PC-3 (cell line): ENCODE results near the gene MLIP. TPM values are rescaled to one million over a fixed set of nuclear protein-coding genes. Genes with fewer than 3 reads are reported as not detected.

Experiments
- ATAC-seq: fragments of 200-7000 bp; cut with Tn5 transposase; 2 replicates; pipeline ENCODE4 v1.9.1; 2020; ENCODE audit warnings: mild to moderate bottlenecking, moderate library complexity
- BruUV-seq: library from RNA; stranded (reverse); fragments of 400-500 nt; replicated peaks from 2 replicates; lab custom pipeline; 2021; lab: Mats Ljungman, UMichigan
- CTCF ChIA-PET: fragments of 300-600 bp; sonication (Branson Sonifier 250); formaldehyde crosslinking; loops from one replicate; lab custom pipeline; 2022; ENCODE audit warnings: antibody characterized with exemption; lab: Charles Lee
- POLR2A ChIA-PET: fragments of 300-600 bp; sonication (Branson Sonifier 250); formaldehyde crosslinking; loops from one replicate; lab custom pipeline; 2022; ENCODE audit warnings: antibody characterized with exemption; ENCODE audit not compliant: unreplicated experiment; lab: Charles Lee
- DNase-seq: peaks from one replicate; pipeline ENCODE4 v3.0.0-alpha.2; 2015
- H2AFZ ChIP-seq: fragments of 300-600 bp; sonication (generic); 2 replicates; pipeline ENCODE4 v1.6.0; 2016; ENCODE audit warnings: antibody characterized with exemption, low read length
- H3F3A ChIP-seq: fragments of 300-600 bp; sonication (generic); one replicate; pipeline ENCODE4 v1.6.0; 2017; ENCODE audit warnings: antibody characterized with exemption, low read length, control low read depth, mild to moderate bottlenecking; ENCODE audit not compliant: unreplicated experiment
- H3K27ac ChIP-seq: fragments of 300-600 bp; sonication (generic); 2 replicates; pipeline ENCODE4 v1.5.1; 2016; ENCODE audit warnings: mild to moderate bottlenecking, low read length
- H3K27me3 ChIP-seq: fragments of 300-600 bp; sonication (generic); 2 replicates; pipeline ENCODE4 v1.6.1; 2016; ENCODE audit warnings: low read length, mixed read lengths
- H3K36me3 ChIP-seq: fragments of 300-600 bp; sonication (generic); 2 replicates; pipeline ENCODE4 v1.6.1; 2016; ENCODE audit warnings: low read depth, mixed run types, low read length, mixed read lengths
- H3K4me1 ChIP-seq: fragments of 300-600 bp; sonication (generic); 2 replicates; pipeline ENCODE4 v1.5.1; 2016; ENCODE audit warnings: low read length; ENCODE audit not compliant: insufficient read depth
- H3K4me2 ChIP-seq: fragments of 300-600 bp; sonication (generic); 2 replicates; pipeline ENCODE4 v1.6.0; 2016; ENCODE audit warnings: low read length
- H3K4me3 ChIP-seq: fragments of 300-600 bp; sonication (generic); 2 replicates; pipeline ENCODE4 v1.5.1; 2016; ENCODE audit warnings: mild to moderate bottlenecking, low read length, mixed read lengths
- H3K79me2 ChIP-seq: fragments of 300-600 bp; sonication (generic); 2 replicates; pipeline ENCODE4 v1.6.1; 2017; ENCODE audit warnings: low read length, mixed read lengths
- H3K9ac ChIP-seq: fragments of 300-600 bp; sonication (generic); 2 replicates; pipeline ENCODE4 v1.6.0; 2016; ENCODE audit warnings: mild to moderate bottlenecking, low read length
- H3K9me2 ChIP-seq: fragments of 300-600 bp; sonication (generic); replicated peaks from 2 replicates; pipeline ENCODE4 v1.6.1; 2016; ENCODE audit warnings: mixed run types, low read length, mixed read lengths
- H3K9me3 ChIP-seq: fragments of 300-600 bp; sonication (generic); 2 replicates; pipeline ENCODE4 v1.6.1; 2016; ENCODE audit warnings: low read length, mixed read lengths
- H4K20me1 ChIP-seq: fragments of 300-600 bp; sonication (generic); 2 replicates; pipeline ENCODE4 v1.6.1; 2016; ENCODE audit warnings: low read length, mixed read lengths
- CTCF ChIP-seq: fragments of 300-600 bp; sonication (generic); conservative IDR thresholded peaks from 2 replicates; pipeline ENCODE4 v1.5.1; 2017; ENCODE audit warnings: antibody characterized with exemption, low read depth, mild to moderate bottlenecking, low read length
- EZH2 ChIP-seq: fragments of 300-600 bp; sonication (generic); IDR thresholded peaks from one replicate; pipeline ENCODE4 v1.6.1; 2017; ENCODE audit warnings: antibody characterized with exemption, mild to moderate bottlenecking, low read length; ENCODE audit not compliant: unreplicated experiment
- EZH2phosphoT487 ChIP-seq: fragments of 300-600 bp; sonication (generic); IDR thresholded peaks from 2 replicates; pipeline ENCODE4 v1.6.1; 2018; ENCODE audit warnings: mild to moderate bottlenecking, antibody characterized with exemption, low read length, borderline replicate concordance
- intact Hi-C: fragments of 100-400 bp; cut with micrococcal nuclease; formaldehyde crosslinking; loops from 2 replicates; pipeline ENCODE4 v1.9.0; 2023
- total RNA-seq: library from RNA; depleted of rRNA; stranded (reverse); fragments of >200 nt; gene quantifications from 2 replicates; pipeline ENCODE4 v1.2.3, GENCODE V29; 2014

MLIP gene
- total RNA-seq, 1 experiment from 2014 or later: not detected

DNA sequence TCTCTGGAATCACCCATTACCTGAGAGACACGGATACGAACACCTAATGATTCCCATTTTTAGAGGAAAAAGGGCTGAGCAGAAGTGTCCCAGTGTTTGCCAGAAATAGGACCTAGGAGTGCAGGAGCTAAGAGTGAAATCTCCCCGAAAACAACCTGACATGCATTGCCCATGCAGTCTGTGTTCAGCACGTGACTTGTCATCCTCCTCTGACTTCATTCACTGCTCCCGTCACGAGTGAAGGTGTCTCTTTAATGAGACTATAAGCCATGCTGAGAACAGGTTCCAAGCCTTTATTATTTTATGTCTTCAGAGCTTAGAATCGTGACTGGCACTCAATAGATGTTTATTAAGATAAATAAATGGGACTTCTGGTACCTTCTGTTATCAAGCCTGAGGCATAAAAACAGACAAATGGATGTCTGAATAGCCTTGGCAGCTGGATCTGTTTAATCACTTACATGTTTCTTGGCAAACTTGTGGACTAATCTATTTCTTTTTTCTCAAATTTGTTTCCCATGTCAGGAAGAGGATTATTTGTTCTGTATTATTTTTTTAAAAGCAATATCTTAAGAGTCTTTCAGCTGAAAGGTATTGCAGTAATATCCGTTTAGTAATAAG is 3.7 kb upstream of the MLIP start:
- ATAC-seq: no peak
- H2AFZ ChIP-seq: peak overlapping the region; percentile 25; the same call in 1 of the 2 replicates
- POLR2A ChIA-PET: no interaction called here

DNA sequence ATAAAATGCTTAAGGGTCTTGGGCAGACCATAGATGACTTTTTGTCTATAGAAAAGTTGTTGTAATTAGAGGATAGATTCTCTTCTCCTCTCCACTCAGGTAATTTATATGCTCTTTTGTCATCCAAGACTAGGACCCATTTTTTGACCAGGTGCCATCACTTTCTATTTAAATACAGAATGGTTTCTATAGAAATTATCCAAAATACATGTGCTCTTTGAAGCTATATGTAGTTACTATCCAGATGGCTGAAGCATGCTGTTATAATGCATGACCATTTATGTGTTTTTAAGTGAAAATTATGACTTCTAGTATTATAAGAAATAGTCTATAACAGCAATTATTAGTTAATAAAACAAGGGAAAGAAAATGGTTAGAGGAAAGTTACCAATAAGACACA is 3.0 kb upstream of the MLIP start:
- Histone ChIP-seq H3F3A (no peaks in the 10 kb centered on the region), H3K4me1 (no peaks in the 10 kb centered on the region), H3K9me3 (no peaks in the 10 kb centered on the region), H3K27me3 (no peaks in the 10 kb centered on the region), H3K36me3 (no peaks in the 10 kb centered on the region), H3K9me2 (no peaks in the 10 kb centered on the region), H3K79me2 (no peaks in the 10 kb centered on the region), H3K9ac (no peak overlapping the region), H4K20me1 (no peaks in the 10 kb centered on the region), H3K27ac (no peak overlapping the region), H2AFZ (no peak overlapping the region), H3K4me3 (no peak overlapping the region), H3K4me2 (no peak overlapping the region)
- CTCF ChIA-PET: no interaction called here
- intact Hi-C loops: no loop called here
- TF ChIP-seq CTCF: no peak
- TF ChIP-seq EZH2phosphoT487: no peak
- TF ChIP-seq EZH2: no peak
- ATAC-seq: no peak
- DNase-seq: no peak
- BruUV-seq: no TSS peak
- POLR2A ChIA-PET: no interaction called here

More for the DNA sequence above, 3.7 kb upstream of the MLIP start:
- no peaks in the 10 kb centered on the region for H3K27me3 ChIP-seq
- no peak overlapping the region for H3K27ac ChIP-seq
- TF ChIP-seq EZH2phosphoT487 (no peak), EZH2 (no peak)
- CTCF ChIA-PET: no interaction called here
- H3K9ac ChIP-seq: no peak overlapping the region
- BruUV-seq: no TSS peak
- DNase-seq: no peak
- H3K9me3 ChIP-seq: no peaks in the 10 kb centered on the region
- H3F3A ChIP-seq: no peaks in the 10 kb centered on the region
- intact Hi-C loops: no loop called here
- no peaks in the 10 kb centered on the region for H3K9me2 ChIP-seq
- no peaks in the 10 kb centered on the region for H3K4me1 ChIP-seq
- no peaks in the 10 kb centered on the region for H3K79me2 ChIP-seq
- no peaks in the 10 kb centered on the region for H3K36me3 ChIP-seq
- no peak overlapping the region for H3K4me2 ChIP-seq
- H4K20me1 ChIP-seq: no peaks in the 10 kb centered on the region
- no peak overlapping the region for H3K4me3 ChIP-seq

GRCh38 chr6:54109586-54109985 is 1.7 kb upstream of the MLIP start:
- no peak for ATAC-seq
- no peaks in the 10 kb centered on the region for H3K4me1 ChIP-seq
- POLR2A ChIA-PET: no interaction called here
- intact Hi-C loops: no loop called here
- H2AFZ ChIP-seq: no peak overlapping the region
- H3K36me3 ChIP-seq: no peaks in the 10 kb centered on the region
- H3K9me3 ChIP-seq: no peaks in the 10 kb centered on the region
- no peaks in the 10 kb centered on the region for H3K9me2 ChIP-seq
- CTCF ChIA-PET: no interaction called here
- no peaks in the 10 kb centered on the region for H4K20me1 ChIP-seq
- TF ChIP-seq CTCF (no peak), EZH2phosphoT487 (no peak), EZH2 (no peak)
- BruUV-seq: no TSS peak
- H3K9ac ChIP-seq: no peak overlapping the region
- no peaks in the 10 kb centered on the region for H3F3A ChIP-seq
- H3K4me2 ChIP-seq: no peak overlapping the region
- no peak overlapping the region for H3K27ac ChIP-seq
- no peaks in the 10 kb centered on the region for H3K27me3 ChIP-seq
- no peak overlapping the region for H3K4me3 ChIP-seq
- no peak for DNase-seq
- no peaks in the 10 kb centered on the region for H3K79me2 ChIP-seq
